ENCODE measurements around the gene RAC3.

DNA sequence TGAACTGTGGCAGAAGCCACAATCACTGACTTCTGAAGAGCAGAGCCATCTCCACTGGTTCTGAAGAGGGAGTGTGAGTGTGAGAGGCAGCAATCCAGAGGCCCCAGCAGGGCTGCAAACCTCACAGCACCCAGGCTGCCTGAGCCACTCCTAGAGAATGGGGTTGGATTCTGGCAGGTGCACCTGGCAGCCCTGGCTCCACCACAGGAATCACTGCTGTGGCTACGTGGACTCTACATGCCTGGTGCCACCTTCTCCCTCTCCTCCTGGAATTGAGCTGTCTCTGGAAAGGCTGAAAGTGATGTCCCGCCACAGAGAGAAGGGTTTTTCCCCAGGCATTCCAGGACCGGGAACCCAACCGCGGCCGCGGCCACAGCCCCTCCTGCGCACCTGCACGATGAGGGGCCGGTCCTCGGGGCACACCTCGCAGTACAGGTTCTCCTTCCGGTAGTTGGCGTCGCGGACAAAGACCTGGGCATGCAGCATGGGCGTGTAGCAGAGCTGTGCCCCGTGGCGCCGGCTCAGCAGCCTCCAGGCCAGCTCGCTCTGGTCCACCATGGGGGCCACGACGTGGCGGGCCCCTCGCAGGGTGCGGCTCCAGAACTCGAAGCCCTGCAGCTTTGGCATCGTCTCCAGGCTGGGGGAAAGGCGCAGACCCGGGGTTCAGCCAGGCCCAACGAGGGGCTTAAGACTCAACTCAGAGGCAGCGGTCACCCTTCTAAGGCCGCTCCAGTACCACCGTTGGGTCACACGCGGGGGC lies 33.1 kb downstream of the RAC3 start:
- TF ChIP-seq, protein P1, sequence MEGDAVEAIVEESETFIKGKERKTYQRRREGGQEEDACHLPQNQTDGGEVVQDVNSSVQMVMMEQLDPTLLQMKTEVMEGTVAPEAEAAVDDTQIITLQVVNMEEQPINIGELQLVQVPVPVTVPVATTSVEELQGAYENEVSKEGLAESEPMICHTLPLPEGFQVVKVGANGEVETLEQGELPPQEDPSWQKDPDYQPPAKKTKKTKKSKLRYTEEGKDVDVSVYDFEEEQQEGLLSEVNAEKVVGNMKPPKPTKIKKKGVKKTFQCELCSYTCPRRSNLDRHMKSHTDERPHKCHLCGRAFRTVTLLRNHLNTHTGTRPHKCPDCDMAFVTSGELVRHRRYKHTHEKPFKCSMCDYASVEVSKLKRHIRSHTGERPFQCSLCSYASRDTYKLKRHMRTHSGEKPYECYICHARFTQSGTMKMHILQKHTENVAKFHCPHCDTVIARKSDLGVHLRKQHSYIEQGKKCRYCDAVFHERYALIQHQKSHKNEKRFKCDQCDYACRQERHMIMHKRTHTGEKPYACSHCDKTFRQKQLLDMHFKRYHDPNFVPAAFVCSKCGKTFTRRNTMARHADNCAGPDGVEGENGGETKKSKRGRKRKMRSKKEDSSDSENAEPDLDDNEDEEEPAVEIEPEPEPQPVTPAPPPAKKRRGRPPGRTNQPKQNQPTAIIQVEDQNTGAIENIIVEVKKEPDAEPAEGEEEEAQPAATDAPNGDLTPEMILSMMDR (IDR thresholded peaks at IDR 0.05): no peak
- TF ChIP-seq POLR2A (IDR thresholded peaks at IDR 0.05) (no peak), EP300 (IDR thresholded peaks at IDR 0.05) (no peak)

Measured in tibial nerve (tissue), 4 donors.